Activated naive CD4-positive, alpha-beta T cell treated with anti-CD3 and anti-CD28 coated beads, Interleukin-2, amount 50 U/mL, for 16 hours (primary cell): ENCODE data around the gene SSTR3.

Source experiments
- DNase-seq: peaks from one replicate; pipeline ENCODE4 v3.0.0-alpha.2; 2020

SSTR3 gene

GRCh38 chr22:37193629-37194191, 18.6 kb downstream of the SSTR3 start:
- peak; percentile 31 for DNase-seq

- DNase-seq, result no peak
Measured at GRCh38 chr22:37192741-37193140, 19.5 kb downstream of the SSTR3 start.

GRCh38 chr22:37192204-37192603, 20.1 kb downstream of the SSTR3 start:
- DNase-seq, result no peak

- no peak for DNase-seq
Measured at GRCh38 chr22:37190262-37190780, 22.0 kb downstream of the SSTR3 start.

GRCh38 chr22:37188901-37189466, 23.3 kb downstream of the SSTR3 start:
- DNase-seq, result no peak

- DNase-seq, result no peak
Measured at GRCh38 chr22:37187891-37188761, 24.2 kb downstream of the SSTR3 start, which contains the start of gene C1QTNF6. Gene C1QTNF6, minus strand, starts transcription at chr22:37188247. Its CDS starts 34 bp downstream, at chr22:37188213.

GRCh38 chr22:37187552-37187890, 24.8 kb downstream of the SSTR3 start:
- no peak for DNase-seq

- DNase-seq, result no peak
Measured at GRCh38 chr22:37186997-37187522, 25.2 kb downstream of the SSTR3 start.

- DNase-seq, result no peak
Measured at GRCh38 chr22:37186228-37186996, 25.9 kb downstream of the SSTR3 start.

GRCh38 chr22:37185646-37186227, 26.5 kb downstream of the SSTR3 start:
- no peak for DNase-seq

GRCh38 chr22:37184816-37185541, 27.3 kb downstream of the SSTR3 start:
- DNase-seq, result no peak

- no peak for DNase-seq
Measured at GRCh38 chr22:37184380-37184755, 27.9 kb downstream of the SSTR3 start.

- no peak for DNase-seq
Measured at GRCh38 chr22:37183432-37184379, 28.6 kb downstream of the SSTR3 start.

GRCh38 chr22:37182949-37183245, 29.4 kb downstream of the SSTR3 start:
- DNase-seq, result no peak

- DNase-seq, result no peak
Measured at GRCh38 chr22:37182101-37182948, 30.0 kb downstream of the SSTR3 start.

- DNase-seq, result no peak
Measured at GRCh38 chr22:37181681-37182080, 30.6 kb downstream of the SSTR3 start.

- no peak for DNase-seq
Measured at GRCh38 chr22:37180531-37181231, 31.6 kb downstream of the SSTR3 start.

- DNase-seq, result no peak
Measured at GRCh38 chr22:37179622-37180420, 32.5 kb downstream of the SSTR3 start.
